ENCODE results near the gene SYCE3. TPM values are rescaled to one million over a fixed set of nuclear protein-coding genes. Genes with fewer than 3 reads are reported as not detected.
"Not testable (repeated sequence)": the region's sequence is repeated elsewhere in the genome, so short reads cannot be mapped to it uniquely, and the experiment has no call there.

The SYCE3 gene
- total RNA-seq (2014; rRNA removed; shearing (Covaris generic)), result not detected in 2 replicates

GRCh38 chr22:50562523-50563412, at the start of gene SYCE3:
SYCE3 (minus strand) TSS chr22:50562919; CDS start chr22:50556405, 6,514 bp downstream.
- peaks cover 8% of the 10 kb centered on the region for H3K4me1 ChIP-seq
- H3K4me3 ChIP-seq, result peak within 1 kb of the TSS; percentile 54
- H3K36me3 ChIP-seq, result no peaks in the 10 kb centered on the region
- H3K9me3 ChIP-seq (replicated peaks), result no peaks in the 10 kb centered on the region
- peaks cover 16% of the 10 kb centered on the region for H3K27me3 ChIP-seq
- no peak within 1 kb of the TSS for H3K27ac ChIP-seq
- DNase-seq, result peak; percentile 99

- Histone ChIP-seq H3K27ac (no peak overlapping the region), H3K4me3 (no peak overlapping the region), H3K9me3 (replicated peaks) (no peaks in the 10 kb centered on the region), H3K36me3 (no peaks in the 10 kb centered on the region), H3K4me1 (no peaks in the 10 kb centered on the region), H3K27me3 (peaks cover 18% of the 10 kb centered on the region)
- DNase-seq, result no peak
These were observed 49.4 kb upstream of the SYCE3 start for GRCh38 chr22:50612168-50612527.

GRCh38 chr22:50611341-50612060, 48.8 kb upstream of the SYCE3 start:
- H3K9me3 ChIP-seq (replicated peaks), result no peaks in the 10 kb centered on the region
- no peaks in the 10 kb centered on the region for H3K4me1 ChIP-seq
- no peak overlapping the region for H3K4me3 ChIP-seq
- H3K27ac ChIP-seq, result no peak overlapping the region
- H3K27me3 ChIP-seq, result peaks cover 21% of the 10 kb centered on the region
- no peaks in the 10 kb centered on the region for H3K36me3 ChIP-seq
- no peak for DNase-seq

GRCh38 chr22:50610581-50610980, 47.9 kb upstream of the SYCE3 start:
- H3K27me3 ChIP-seq, result peaks cover 23% of the 10 kb centered on the region
- H3K4me3 ChIP-seq, result no peak overlapping the region
- H3K27ac ChIP-seq, result no peak overlapping the region
- DNase-seq, result no peak
- no peaks in the 10 kb centered on the region for H3K4me1 ChIP-seq
- H3K36me3 ChIP-seq, result no peaks in the 10 kb centered on the region
- H3K9me3 ChIP-seq (replicated peaks), result no peaks in the 10 kb centered on the region

- peaks cover 25% of the 10 kb centered on the region for H3K27me3 ChIP-seq
- no peaks in the 10 kb centered on the region for H3K4me1 ChIP-seq
- no peak for DNase-seq
- no peak overlapping the region for H3K4me3 ChIP-seq
- no peaks in the 10 kb centered on the region for H3K9me3 ChIP-seq (replicated peaks)
- H3K36me3 ChIP-seq, result no peaks in the 10 kb centered on the region
- no peak overlapping the region for H3K27ac ChIP-seq
These were observed 47.3 kb upstream of the SYCE3 start for GRCh38 chr22:50610041-50610451.

- Histone ChIP-seq H3K27me3 (peaks cover 25% of the 10 kb centered on the region), H3K36me3 (no peaks in the 10 kb centered on the region), H3K9me3 (replicated peaks) (no peaks in the 10 kb centered on the region), H3K4me3 (no peak overlapping the region), H3K27ac (no peak overlapping the region), H3K4me1 (no peaks in the 10 kb centered on the region)
- no peak for DNase-seq
These were observed 46.9 kb upstream of the SYCE3 start for GRCh38 chr22:50609599-50609998.

- no peaks in the 10 kb centered on the region for H3K4me1 ChIP-seq
- H3K4me3 ChIP-seq, result no peak overlapping the region
- DNase-seq, result no peak
- peaks cover 25% of the 10 kb centered on the region for H3K27me3 ChIP-seq
- no peaks in the 10 kb centered on the region for H3K9me3 ChIP-seq (replicated peaks)
- H3K36me3 ChIP-seq, result no peaks in the 10 kb centered on the region
- H3K27ac ChIP-seq, result no peak overlapping the region
These were observed 46.3 kb upstream of the SYCE3 start for GRCh38 chr22:50608996-50609395.

GRCh38 chr22:50608058-50608840, 45.5 kb upstream of the SYCE3 start:
- not testable (repeated sequence) for H3K9me3 ChIP-seq (replicated peaks); H3K27ac ChIP-seq; H3K4me3 ChIP-seq; H3K36me3 ChIP-seq; DNase-seq; H3K4me1 ChIP-seq
- H3K27me3 ChIP-seq, result peaks cover 25% of the 10 kb centered on the region

GRCh38 chr22:50607659-50608020, 44.9 kb upstream of the SYCE3 start:
- Histone ChIP-seq H3K27me3 (peaks cover 25% of the 10 kb centered on the region), H3K27ac (no peak overlapping the region)

GRCh38 chr22:50606946-50607658, 44.4 kb upstream of the SYCE3 start:
- H3K27ac ChIP-seq, result no peak overlapping the region
- H3K4me3 ChIP-seq, result no peak overlapping the region
- H3K9me3 ChIP-seq (replicated peaks), result no peaks in the 10 kb centered on the region
- 0 out of 2 replicates have a peak, but pooled peaks cover 3% of the 10 kb centered on the region for H3K4me1 ChIP-seq
- H3K36me3 ChIP-seq, result no peaks in the 10 kb centered on the region
- no peak for DNase-seq
- H3K27me3 ChIP-seq, result peaks cover 25% of the 10 kb centered on the region

More at GRCh38 chr22:50607659-50608020, 44.9 kb upstream of the SYCE3 start:
- Histone ChIP-seq H3K4me3 (no peak overlapping the region), H3K36me3 (no peaks in the 10 kb centered on the region), H3K9me3 (replicated peaks) (no peaks in the 10 kb centered on the region), H3K4me1 (no peaks in the 10 kb centered on the region)
- no peak for DNase-seq

- no peak for DNase-seq
- 0 out of 2 replicates have a peak, but pooled peaks cover 3% of the 10 kb centered on the region for H3K9me3 ChIP-seq (replicated peaks)
- H3K4me3 ChIP-seq, result no peak overlapping the region
- H3K27ac ChIP-seq, result no peak overlapping the region
- no peaks in the 10 kb centered on the region for H3K36me3 ChIP-seq
- H3K4me1 ChIP-seq, result peaks cover 4% of the 10 kb centered on the region; the same call in 1 of the 2 replicates
- peaks cover 22% of the 10 kb centered on the region for H3K27me3 ChIP-seq
These were observed 43.6 kb upstream of the SYCE3 start for GRCh38 chr22:50606165-50606945.

- H3K4me3 ChIP-seq, result no peak overlapping the region
- H3K36me3 ChIP-seq, result no peaks in the 10 kb centered on the region
- 0 out of 2 replicates have a peak, but pooled peaks cover 3% of the 10 kb centered on the region for H3K9me3 ChIP-seq (replicated peaks)
- no peak overlapping the region for H3K27ac ChIP-seq
- peaks cover 4% of the 10 kb centered on the region; the same call in 1 of the 2 replicates for H3K4me1 ChIP-seq
- no peak for DNase-seq
- peaks cover 15% of the 10 kb centered on the region for H3K27me3 ChIP-seq
These were observed 42.9 kb upstream of the SYCE3 start for GRCh38 chr22:50605613-50606074.

GRCh38 chr22:50605002-50605612, 42.4 kb upstream of the SYCE3 start:
- Histone ChIP-seq H3K9me3 (replicated peaks) (0 out of 2 replicates have a peak, but pooled peaks cover 3% of the 10 kb centered on the region), H3K27me3 (peaks cover 11% of the 10 kb centered on the region), H3K4me3 (no peak overlapping the region), H3K4me1 (peaks cover 4% of the 10 kb centered on the region; the same call in 1 of the 2 replicates), H3K36me3 (no peaks in the 10 kb centered on the region), H3K27ac (no peak overlapping the region)
- DNase-seq, result no peak

All from SJCRH30 (cell line).